Testis (tissue), 3 donors: ENCODE data around the gene TRIM29. TPM values are rescaled to one million over a fixed set of nuclear protein-coding genes. Genes with fewer than 3 reads are reported as not detected.

Experiments used
- DNase-seq: peaks from one replicate; pipeline ENCODE4 v3.0.0-alpha.2; 2019
- H3K27ac ChIP-seq, 2 donors: fragments of 200-600 bp; sonication (generic); one replicate each; pipeline ENCODE4 v1.5.1; 2019
- H3K27me3 ChIP-seq: fragments of 200-600 bp; sonication (generic); one replicate; pipeline ENCODE4 v1.5.1; 2019
- H3K36me3 ChIP-seq: fragments of 200-600 bp; sonication (generic); one replicate; pipeline ENCODE4 v1.5.1; 2017; ENCODE audit warnings: low read depth; ENCODE audit errors: missing control alignments
- H3K4me1 ChIP-seq: fragments of 200-600 bp; sonication (generic); one replicate; pipeline ENCODE4 v1.5.1; 2019
- H3K4me3 ChIP-seq, 2 donors: fragments of 200-600 bp; sonication (generic); one replicate each; pipeline ENCODE4 v1.5.1; 2017 to 2019
- H3K9me3 ChIP-seq: fragments of 200-600 bp; sonication (generic); one replicate; pipeline ENCODE4 v1.5.1; 2017
- POLR2A ChIP-seq: fragments of 450-650 bp; IDR thresholded peaks from one replicate; pipeline ENCODE4 v1.6.1; 2017; ENCODE audit warnings: antibody characterized with exemption, mild to moderate bottlenecking, moderate library complexity
- WGBS, 2 donors: methylation state at CpG; one replicate each; pipeline ENCODE4 v1.1.5; 2018; 5-methylcytosine and 5-hydroxymethylcytosine counted together
- intact Hi-C: fragments of 100-400 bp; cut with DNase I; formaldehyde crosslinking; loops from one replicate; pipeline ENCODE4 v1.15.1; 2023; ENCODE audit warnings: low total_unique reads
- polyA plus RNA-seq: library from polyadenylated mRNA; stranded (reverse); fragments of 350-450 nt; fragmentation: Illumina TruSeq; extraction: RNeasy Lipid Tissue Mini Kit (QIAGEN cat#74804); gene quantifications from one replicate; pipeline ENCODE4 v1.2.3, GENCODE V29; 2014; ENCODE audit warnings: low read depth, low replicate concordance; ENCODE audit not compliant: insufficient read depth
- total RNA-seq, 2 donors: library from RNA; depleted of rRNA; stranded (reverse); fragments of >200 nt; gene quantifications; one replicate each; pipeline ENCODE4 v1.2.3, GENCODE V29; 2016
- TF ChIP-seq, protein P1 (sequence below), 3 experiments: fragments of 450-650 bp in 2 of 3; fragments of 200-600 bp in 1 of 3; sonication (generic) in 1 of 3; IDR thresholded peaks; one replicate each; pipeline ENCODE4 v1.5.1; 2016 to 2019; ENCODE audit warnings: antibody characterized with exemption in 3 of 3, mild to moderate bottlenecking in 2 of 3, moderate library complexity in 1 of 3

The TRIM29 gene
- total and polyA plus RNA-seq, 3 donors from 2014 or later: 11.6 to 18.2 (median 12.3) TPM

DNA sequence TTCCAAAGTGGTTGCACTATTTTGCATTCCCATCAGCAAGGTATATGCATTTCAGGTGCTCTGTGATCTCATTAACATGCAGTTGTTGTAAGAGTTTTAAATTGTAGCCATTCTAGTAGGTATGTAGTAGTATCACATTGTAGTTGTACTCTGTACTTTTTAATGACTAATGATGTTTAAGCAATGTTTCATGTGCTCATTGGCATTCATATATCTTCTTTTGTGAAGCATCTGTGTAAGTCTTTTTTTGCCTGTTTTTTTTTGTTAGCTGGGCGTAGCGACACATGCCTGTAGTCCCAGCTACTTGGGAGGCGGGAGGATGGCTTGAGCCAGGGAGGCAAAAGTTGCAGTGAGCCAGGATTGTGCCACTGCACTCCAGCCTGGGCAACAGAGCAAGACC, 11.3 kb upstream of the TRIM29 start:
- Histone ChIP-seq H3K27me3 (no peaks in the 10 kb centered on the region), H3K4me1 (peaks cover 3% of the 10 kb centered on the region), H3K27ac (no peak overlapping the region), H3K9me3 (no peaks in the 10 kb centered on the region), H3K36me3 (no peaks in the 10 kb centered on the region), H3K4me3 (no peak overlapping the region)
- TF ChIP-seq, protein P1, sequence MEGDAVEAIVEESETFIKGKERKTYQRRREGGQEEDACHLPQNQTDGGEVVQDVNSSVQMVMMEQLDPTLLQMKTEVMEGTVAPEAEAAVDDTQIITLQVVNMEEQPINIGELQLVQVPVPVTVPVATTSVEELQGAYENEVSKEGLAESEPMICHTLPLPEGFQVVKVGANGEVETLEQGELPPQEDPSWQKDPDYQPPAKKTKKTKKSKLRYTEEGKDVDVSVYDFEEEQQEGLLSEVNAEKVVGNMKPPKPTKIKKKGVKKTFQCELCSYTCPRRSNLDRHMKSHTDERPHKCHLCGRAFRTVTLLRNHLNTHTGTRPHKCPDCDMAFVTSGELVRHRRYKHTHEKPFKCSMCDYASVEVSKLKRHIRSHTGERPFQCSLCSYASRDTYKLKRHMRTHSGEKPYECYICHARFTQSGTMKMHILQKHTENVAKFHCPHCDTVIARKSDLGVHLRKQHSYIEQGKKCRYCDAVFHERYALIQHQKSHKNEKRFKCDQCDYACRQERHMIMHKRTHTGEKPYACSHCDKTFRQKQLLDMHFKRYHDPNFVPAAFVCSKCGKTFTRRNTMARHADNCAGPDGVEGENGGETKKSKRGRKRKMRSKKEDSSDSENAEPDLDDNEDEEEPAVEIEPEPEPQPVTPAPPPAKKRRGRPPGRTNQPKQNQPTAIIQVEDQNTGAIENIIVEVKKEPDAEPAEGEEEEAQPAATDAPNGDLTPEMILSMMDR (IDR thresholded peaks at IDR 0.05): no peak
- no peak for TF ChIP-seq POLR2A
- 86 to 91% methylated on average over 3 of the region's 3 CpGs for WGBS, 2 donors
- intact Hi-C loops: no loop called here
- DNase-seq: no peak

DNA sequence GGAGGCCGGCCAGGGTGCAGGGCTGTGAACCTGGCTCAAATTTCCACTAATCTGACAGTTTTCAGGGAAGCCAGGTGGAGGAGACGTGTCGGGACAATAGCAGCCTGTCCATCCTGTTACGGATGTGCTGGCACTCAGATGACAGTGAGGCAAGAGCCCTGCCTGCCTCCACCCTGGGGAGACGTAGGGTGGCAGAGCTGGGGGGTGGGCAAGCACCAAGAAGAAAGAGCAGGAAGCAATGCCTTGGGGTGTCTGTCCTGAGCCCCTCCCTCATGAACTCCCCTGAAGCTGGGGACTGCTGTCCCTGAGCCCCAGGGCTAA, 10.0 kb upstream of the TRIM29 start:
- Histone ChIP-seq H3K9me3 (no peaks in the 10 kb centered on the region), H3K36me3 (no peaks in the 10 kb centered on the region), H3K27me3 (no peaks in the 10 kb centered on the region), H3K4me1 (peaks cover 3% of the 10 kb centered on the region), H3K27ac (no peak overlapping the region), H3K4me3 (no peak overlapping the region)
- DNase-seq: no peak
- intact Hi-C loops: no loop called here
- WGBS, 2 donors: 74 to 79% methylated on average over 5 of the region's 5 CpGs
- no peak for TF ChIP-seq POLR2A
- TF ChIP-seq, protein P1 (IDR thresholded peaks at IDR 0.05): no peak

DNA sequence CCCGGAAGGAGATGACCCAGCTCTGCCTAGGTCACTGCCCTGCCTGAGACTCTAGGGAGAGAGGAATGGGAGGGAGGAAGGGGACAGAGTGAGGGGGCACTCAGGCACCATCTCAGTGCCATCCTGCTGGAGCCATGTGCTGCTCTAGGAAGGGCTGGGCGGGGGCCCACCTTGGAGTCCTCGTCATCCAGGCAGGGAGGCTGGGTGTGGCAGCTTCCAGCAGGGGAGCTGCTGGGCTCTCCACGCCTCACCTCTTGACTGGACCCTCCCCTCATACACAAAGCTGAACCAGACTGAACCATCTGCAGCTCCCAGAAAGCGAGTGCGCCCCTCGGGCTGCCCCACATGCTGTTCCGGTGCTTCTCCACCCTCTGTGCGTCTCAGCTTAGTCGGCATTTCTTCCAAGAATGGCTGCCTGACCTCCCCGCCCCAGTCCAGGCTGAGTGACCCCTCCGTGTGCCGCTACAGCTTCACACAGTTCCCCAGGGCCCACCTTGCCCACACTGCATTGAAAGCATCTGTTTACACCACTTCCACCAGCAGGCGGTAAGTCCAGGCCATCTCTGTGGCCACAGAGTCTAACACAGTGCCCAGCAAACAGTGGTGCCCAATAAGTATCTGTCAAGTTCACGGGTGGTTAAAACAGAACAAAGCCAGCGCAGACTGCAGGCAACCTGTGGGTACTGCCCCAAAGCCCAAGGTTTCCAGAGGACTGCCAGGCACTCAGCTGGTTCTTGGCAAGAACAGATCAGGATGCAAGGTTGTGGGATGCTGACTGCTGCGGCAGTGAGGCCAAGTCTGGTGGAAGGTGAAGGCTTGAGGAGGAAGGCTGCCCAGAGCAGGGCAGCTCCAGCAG, 9.4 kb upstream of the TRIM29 start:
- Histone ChIP-seq H3K27ac (no peak overlapping the region), H3K27me3 (no peaks in the 10 kb centered on the region), H3K36me3 (no peaks in the 10 kb centered on the region), H3K4me3 (no peak overlapping the region), H3K4me1 (peaks cover 3% of the 10 kb centered on the region), H3K9me3 (no peaks in the 10 kb centered on the region)
- intact Hi-C loops: no loop called here
- WGBS, 2 donors: 79 to 83% methylated on average over 12 to 17 of the region's 17 CpGs
- no peak for DNase-seq
- TF ChIP-seq, protein P1 (IDR thresholded peaks at IDR 0.05): no peak
- no peak for TF ChIP-seq POLR2A

DNA sequence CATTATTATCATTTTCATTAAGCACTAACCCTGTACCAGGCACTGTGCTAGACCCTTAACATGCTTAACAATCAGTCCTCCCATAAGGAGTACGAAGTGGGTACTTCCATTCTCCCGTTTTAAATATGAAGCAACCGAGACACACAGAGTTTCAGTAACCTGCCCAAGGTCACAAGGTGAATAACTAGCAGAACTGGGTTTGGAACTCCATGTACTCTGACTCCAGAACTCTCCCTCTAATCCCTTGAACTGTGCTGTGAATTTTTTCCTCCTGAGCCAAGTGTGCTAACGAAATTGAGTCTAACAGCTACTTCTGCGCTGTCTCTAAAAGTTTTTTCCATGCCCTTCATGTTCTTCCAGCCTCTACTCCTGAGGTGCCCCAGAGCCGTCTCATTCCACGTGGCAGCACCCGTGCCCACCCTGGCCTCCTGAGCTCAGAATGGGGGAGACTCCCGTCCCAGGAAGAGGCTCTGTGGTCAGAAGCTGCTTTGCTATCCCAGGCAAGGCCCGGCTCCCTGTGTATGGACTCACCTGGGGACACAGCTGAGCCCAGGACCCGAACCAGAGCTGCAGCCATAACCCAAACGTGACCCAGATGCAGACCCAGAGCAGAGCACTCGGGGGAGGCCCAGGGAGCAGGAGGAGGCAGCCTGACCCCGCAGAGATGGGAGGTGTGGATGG, 8.6 kb upstream of the TRIM29 start:
- H3K27ac ChIP-seq: no peak overlapping the region
- H3K27me3 ChIP-seq: no peaks in the 10 kb centered on the region
- intact Hi-C loops: no loop called here
- no peaks in the 10 kb centered on the region for H3K9me3 ChIP-seq
- H3K4me3 ChIP-seq: no peak overlapping the region
- WGBS, 2 donors: 52 to 63% methylated on average over 11 to 14 of the region's 14 CpGs
- DNase-seq: no peak
- no peak for TF ChIP-seq POLR2A
- TF ChIP-seq, protein P1 (IDR thresholded peaks at IDR 0.05): no peak
- H3K36me3 ChIP-seq: no peaks in the 10 kb centered on the region
- peaks cover 3% of the 10 kb centered on the region for H3K4me1 ChIP-seq
